Transverse colon (tissue), 4 donors: ENCODE measurements around the gene HELB.

Experiments
- CTCF ChIP-seq, 5 experiments: fragments of 200-600 bp in 3 of 5; fragments of 450-650 bp in 2 of 5; sonication (generic) in 3 of 5; IDR thresholded peaks; 1 replicate in 2 of 5; 2 replicates in 3 of 5; pipeline ENCODE4 v1.5.1; 2016 to 2017; ENCODE audit warnings: antibody characterized with exemption in 5 of 5, inconsistent platforms in 3 of 5, mild to moderate bottlenecking in 2 of 5, moderate library complexity in 1 of 5
- POLR2A ChIP-seq: fragments of 450-650 bp; IDR thresholded peaks from one replicate; pipeline ENCODE4 v1.6.1; 2016; ENCODE audit warnings: antibody characterized with exemption, mild to moderate bottlenecking, moderate library complexity
- POLR2AphosphoS5 ChIP-seq, 3 donors: sonication (generic); formaldehyde crosslinking; IDR thresholded peaks; one replicate each; pipeline ENCODE4 v1.6.1; 2016; ENCODE audit warnings: antibody characterized with exemption in 3 of 3

GRCh38 chr12:66337381-66338010, 35.2 kb downstream of the HELB start:
- no peak for TF ChIP-seq CTCF (IDR thresholded peaks at IDR 0.05)
- no peak for TF ChIP-seq POLR2AphosphoS5 (IDR thresholded peaks at IDR 0.05)
- no peak for TF ChIP-seq POLR2A
